ENCODE results near the gene USP3.
"Not testable (repeated sequence)": the region's sequence is repeated elsewhere in the genome, so short reads cannot be mapped to it uniquely, and the experiment has no call there.

The USP3 gene

DNA sequence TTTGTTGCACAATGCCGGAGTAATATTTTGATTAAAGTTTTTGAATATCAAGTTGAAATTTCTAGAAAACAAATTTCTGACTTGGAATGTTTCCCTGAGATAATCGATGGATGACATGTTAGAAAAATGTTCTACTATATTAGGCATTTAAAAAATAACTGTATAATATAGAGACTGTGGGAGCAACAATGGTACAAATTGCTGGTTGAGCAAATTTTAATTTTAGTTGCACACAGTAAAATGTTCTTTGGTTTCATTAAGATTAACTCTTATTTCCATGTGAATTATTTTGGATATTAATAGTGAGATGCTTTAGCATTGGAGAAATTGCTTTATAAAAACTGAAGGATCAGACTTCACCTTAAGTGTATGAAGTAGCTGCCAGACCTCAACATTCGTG, 9.3 kb downstream of the USP3 start:
- DNase-seq = no peak

GRCh38 chr15:63514531-63514943, 10.1 kb downstream of the USP3 start:
- no peak for DNase-seq

- no peak for DNase-seq
Observed at GRCh38 chr15:63517202-63517601, 12.8 kb downstream of the USP3 start.

GRCh38 chr15:63517628-63518027, 13.2 kb downstream of the USP3 start:
- no peak for DNase-seq

GRCh38 chr15:63519041-63519440, 14.6 kb downstream of the USP3 start:
- DNase-seq = no peak

GRCh38 chr15:63519548-63520178, 15.3 kb downstream of the USP3 start:
- DNase-seq = no peak

GRCh38 chr15:63520462-63520861, 16.1 kb downstream of the USP3 start:
- DNase-seq = not testable (repeated sequence)

- DNase-seq = no peak
Observed at GRCh38 chr15:63522225-63522578, 17.8 kb downstream of the USP3 start.

GRCh38 chr15:63523306-63523990, 19.1 kb downstream of the USP3 start:
- no peak for DNase-seq

- no peak for DNase-seq
Observed at GRCh38 chr15:63524316-63525015, 20.1 kb downstream of the USP3 start.

GRCh38 chr15:63526401-63526800, 22.0 kb downstream of the USP3 start:
- no peak for DNase-seq

DNA sequence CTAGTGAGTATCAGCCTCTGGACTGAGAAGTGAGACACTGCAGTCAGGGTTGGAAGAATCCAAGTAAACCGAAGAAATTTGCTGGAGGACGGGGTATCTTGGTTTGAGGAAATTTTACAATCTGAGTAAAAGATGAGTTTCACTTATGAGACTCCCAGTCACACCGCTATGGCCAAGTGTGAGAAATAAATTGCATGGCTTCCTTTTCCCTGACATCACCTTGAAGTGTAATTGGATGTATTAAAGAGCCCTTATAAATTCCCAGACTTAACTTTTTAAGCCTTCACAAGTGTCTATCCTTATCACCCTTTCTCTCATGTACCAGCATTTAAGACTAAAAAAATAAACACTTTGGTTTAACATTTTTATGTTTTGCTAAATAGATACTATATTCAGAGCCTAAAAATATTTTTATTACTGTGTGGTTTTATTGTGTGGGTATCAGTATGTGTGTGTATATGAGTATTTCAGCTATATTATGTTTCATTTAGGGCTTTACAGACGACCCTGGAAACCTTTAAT, 23.8 kb downstream of the USP3 start:
- DNase-seq = no peak

DNA sequence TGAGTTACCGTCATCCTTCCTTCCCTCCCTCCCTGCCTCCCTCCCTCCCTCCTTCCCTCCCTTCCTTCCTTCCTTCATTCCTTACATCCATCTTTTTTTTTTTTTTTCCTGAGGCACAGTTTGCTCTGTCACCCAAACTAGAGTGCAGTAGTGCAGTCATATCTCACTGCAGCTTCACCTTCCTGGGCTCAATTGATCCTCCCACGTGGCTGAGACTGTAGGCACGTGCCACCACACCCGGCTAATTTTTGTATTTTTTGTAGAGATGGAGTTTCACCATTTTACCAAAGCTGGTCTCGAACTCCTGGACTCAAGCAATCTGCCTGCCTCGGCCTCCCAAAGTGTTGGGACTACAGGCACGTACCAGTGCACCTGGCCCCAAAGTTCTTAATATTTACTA, 25.8 kb downstream of the USP3 start:
- no peak for DNase-seq

DNA sequence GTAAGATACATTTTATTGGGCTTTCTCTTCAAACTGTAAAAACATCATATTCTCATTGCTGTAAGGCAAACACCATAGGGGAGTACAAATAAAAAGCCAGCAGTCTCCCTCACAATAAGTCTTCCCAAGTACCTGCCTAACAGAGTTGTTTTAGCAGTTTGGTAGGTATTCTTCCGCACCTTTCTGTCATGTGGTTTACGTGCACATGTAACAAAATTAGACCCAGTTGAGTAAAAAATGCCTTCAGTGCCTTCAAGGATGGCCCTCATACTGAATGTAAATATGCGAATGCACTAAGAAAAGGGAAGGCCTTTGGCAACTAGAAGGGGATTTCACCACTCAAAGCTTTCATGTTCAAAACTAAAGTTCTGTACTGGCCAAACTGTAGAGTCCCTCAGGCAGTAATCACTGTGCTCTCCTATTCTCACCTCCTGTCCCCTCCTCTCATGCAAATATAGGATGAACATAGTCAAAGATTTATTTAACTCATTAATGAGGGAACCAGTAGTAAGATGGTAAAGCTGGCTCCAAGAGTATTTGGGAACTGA, 26.4 kb downstream of the USP3 start:
- DNase-seq = no peak

- no peak for DNase-seq
Observed at GRCh38 chr15:63531586-63531985, 27.2 kb downstream of the USP3 start.

GRCh38 chr15:63532307-63532744, 27.9 kb downstream of the USP3 start:
- DNase-seq = no peak

DNA sequence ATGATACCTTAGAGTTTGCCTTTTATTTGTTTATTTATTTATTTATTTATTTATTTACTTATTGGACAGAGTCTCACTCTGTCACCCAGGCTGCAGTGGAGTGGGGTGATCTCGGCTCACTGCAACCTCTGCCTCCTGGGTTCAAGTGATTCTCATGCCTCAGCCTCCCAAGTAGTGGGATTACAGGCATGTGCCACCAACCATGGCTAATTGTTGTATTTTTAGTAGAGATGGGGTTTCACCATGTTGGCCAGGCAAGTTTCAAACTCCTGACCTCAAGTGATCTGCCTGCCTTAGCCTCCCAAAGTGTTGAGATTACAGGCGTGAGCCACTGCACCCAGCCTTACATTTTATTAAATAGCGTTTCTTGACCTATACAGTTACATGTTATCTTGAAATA, 30.5 kb downstream of the USP3 start:
- not testable (repeated sequence) for DNase-seq

DNA sequence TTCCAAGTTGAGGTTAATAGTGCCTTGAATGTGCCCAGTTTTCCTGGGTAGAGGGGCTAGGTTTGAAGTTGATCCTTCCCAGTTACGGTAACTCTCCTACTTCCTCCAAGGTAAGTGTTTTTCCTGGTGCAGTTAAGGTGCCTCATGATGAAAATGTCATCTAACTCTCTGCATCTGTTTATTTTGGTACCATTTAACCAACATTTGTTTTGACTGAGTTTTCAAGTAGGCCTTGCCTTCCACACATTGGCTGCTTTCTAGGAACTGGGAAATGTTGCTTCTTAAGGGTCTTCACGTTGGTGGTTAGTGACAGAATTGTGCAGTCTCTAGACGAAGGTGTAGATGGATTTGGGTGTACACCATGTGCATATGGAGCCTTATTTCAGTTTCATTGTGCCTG, 31.3 kb downstream of the USP3 start:
- no peak for DNase-seq

DNA sequence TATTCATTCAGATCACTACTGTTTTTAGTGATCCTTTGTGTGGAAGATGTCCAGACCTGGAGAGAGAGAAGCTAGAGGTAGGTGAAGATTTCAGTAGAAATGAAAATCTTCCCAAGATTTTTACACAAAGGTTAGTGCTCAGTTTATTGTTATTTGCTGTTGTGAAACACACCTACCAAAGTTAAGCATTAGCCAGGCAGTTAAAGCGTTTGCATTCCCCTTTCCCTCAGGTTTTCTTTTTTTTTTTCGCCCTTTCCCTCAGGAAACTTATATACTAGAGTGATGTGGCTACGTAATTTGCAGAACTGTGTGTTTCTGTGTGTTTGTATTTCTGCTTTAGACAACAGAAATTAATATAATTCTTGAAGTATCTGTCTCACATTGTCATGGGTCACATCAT, 34.5 kb downstream of the USP3 start:
- no peak for DNase-seq

DNA sequence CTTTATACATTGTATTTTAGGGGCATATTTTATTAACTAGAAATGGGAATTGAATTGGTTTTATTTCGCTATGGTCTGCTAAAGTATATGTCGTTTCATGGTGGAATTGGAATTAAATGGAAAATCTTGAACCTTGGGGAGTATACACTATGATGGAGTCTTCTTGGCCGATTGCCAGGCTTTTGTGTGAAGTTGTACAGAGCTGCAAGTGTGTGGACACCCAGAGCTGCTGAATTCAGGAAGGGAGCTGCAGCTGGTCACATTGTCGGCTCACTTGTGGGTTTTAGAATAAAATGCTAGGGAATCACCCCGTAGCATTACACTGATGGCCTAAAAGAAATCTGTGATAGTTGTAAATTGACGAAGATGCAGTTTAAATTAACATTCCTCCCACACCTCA, 35.1 kb downstream of the USP3 start:
- DNase-seq = no peak

GRCh38 chr15:63539998-63540397, 35.6 kb downstream of the USP3 start:
- no peak for DNase-seq

DNA sequence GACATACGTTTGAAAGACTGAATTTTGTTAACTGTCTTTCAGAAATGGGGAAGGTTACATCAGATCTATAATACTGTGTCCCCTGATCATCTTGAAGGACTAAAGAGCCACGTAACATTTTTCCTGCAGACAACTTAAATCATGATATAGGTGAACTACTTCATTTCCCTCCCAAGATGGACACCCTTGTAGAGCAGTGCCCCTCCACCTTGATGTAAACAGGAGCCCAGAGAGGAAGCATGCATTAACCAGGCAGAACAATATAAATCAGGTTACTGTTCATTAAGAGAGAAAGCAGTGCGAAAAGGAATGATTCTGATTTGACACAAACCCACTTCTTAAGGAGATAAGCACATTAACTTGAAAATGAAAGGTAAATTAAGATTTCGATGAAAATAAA, 36.1 kb downstream of the USP3 start:
- DNase-seq = no peak

DNA sequence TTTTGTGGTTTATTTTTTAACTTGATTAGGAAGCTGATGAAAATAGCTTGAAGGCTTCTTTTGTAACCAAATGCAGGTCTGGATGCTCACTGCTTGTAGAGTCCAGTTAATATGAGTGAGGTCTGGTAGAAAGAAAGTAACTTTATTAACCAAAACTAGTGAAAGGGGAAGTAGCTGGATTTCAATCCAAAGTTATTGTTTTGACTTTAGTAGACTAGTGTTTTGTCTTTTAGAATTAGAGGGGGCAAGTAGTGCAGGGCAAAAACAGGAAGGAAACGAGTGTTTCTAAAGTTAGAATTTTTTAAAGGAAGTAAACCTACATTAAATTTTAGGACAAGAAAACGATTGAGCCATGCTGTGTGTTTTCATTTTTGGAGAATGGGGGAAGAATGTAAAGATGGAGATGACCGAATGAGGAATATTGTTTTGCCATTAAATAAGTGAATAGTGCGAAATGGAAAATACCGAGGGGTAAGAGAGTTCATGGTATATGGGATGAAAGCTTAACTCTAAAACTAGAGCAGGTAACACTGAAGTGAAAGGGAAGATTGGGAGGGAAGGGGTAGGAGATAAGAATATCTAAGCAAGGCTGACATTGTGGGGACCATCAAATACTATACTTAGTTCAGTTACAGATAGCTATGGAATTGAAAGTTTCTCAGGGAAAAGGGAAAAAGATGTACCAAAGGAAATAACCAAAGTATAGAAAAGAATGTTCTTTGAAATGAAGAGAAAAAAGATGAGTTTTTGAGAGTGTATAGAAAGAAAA, 40.0 kb downstream of the USP3 start:
- DNase-seq = no peak

Data from NCI-H1048 (cell line).